ENCODE measurements around the gene KIAA1755. TPM values are rescaled to one million over a fixed set of nuclear protein-coding genes. Genes with fewer than 3 reads are reported as not detected.

KIAA1755 gene
- polyA plus RNA-seq, 1 of the 3 experiments (the other 2 are of a cell fraction) = 0.54 TPM

- H3K4me3 ChIP-seq (ENCODE audit: low read depth in 2 of 2, low read length in 1 of 2) = no peak overlapping the region
- no peak overlapping the region for H3K4me2 ChIP-seq
- H3K36me3 ChIP-seq (replicated peaks in 1 of 2; ENCODE audit: control insufficient read depth in 1 of 2, insufficient read depth in 2 of 2, low read length in 1 of 2) = no peaks in the 10 kb centered on the region
- H3K4me1 ChIP-seq (ENCODE audit: control insufficient read depth in 1 of 2, insufficient read depth in 2 of 2, low read depth in 1 of 2, low read length in 1 of 2) = peaks cover 0 to 5% of the 10 kb centered on the region in 2 experiments; a peak in 1 of 4 replicates
- CTCF ChIA-PET = interaction anchor here (0.8 to 16.4 kb wide), 5 partner anchors 9 to 125 kb away, joined by 3 to 148 read pairs (median 4); no protein-coding TSS in a partner anchor
- DNase-seq = no peak
- no peaks in the 10 kb centered on the region for H4K20me1 ChIP-seq (ENCODE audit: insufficient read depth)
- no peak overlapping the region for H3K27ac ChIP-seq (ENCODE audit: low read depth in 2 of 2, low read length in 1 of 2)
- H3K9ac ChIP-seq = no peak overlapping the region
- no peak for TF ChIP-seq USF2 (IDR thresholded peaks at IDR 0.05; ENCODE audit: borderline replicate concordance, low read depth, low read length)
- TF ChIP-seq, protein P1, sequence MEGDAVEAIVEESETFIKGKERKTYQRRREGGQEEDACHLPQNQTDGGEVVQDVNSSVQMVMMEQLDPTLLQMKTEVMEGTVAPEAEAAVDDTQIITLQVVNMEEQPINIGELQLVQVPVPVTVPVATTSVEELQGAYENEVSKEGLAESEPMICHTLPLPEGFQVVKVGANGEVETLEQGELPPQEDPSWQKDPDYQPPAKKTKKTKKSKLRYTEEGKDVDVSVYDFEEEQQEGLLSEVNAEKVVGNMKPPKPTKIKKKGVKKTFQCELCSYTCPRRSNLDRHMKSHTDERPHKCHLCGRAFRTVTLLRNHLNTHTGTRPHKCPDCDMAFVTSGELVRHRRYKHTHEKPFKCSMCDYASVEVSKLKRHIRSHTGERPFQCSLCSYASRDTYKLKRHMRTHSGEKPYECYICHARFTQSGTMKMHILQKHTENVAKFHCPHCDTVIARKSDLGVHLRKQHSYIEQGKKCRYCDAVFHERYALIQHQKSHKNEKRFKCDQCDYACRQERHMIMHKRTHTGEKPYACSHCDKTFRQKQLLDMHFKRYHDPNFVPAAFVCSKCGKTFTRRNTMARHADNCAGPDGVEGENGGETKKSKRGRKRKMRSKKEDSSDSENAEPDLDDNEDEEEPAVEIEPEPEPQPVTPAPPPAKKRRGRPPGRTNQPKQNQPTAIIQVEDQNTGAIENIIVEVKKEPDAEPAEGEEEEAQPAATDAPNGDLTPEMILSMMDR (IDR thresholded peaks at IDR 0.05) = no peak
- TF ChIP-seq TCF12 (IDR thresholded peaks at IDR 0.05) = no peak
- no peak for TF ChIP-seq EZH2phosphoT487 (IDR thresholded peaks at IDR 0.05; ENCODE audit: borderline replicate concordance, low read depth)
- no peak for TF ChIP-seq MXI1 (IDR thresholded peaks at IDR 0.05; ENCODE audit: low read depth, low read length)
- TF ChIP-seq JUND (IDR thresholded peaks at IDR 0.05) = no peak
- TF ChIP-seq NRF1 (IDR thresholded peaks at IDR 0.05; ENCODE audit: low read depth, low read length) = no peak
- TF ChIP-seq TAF1 (IDR thresholded peaks at IDR 0.05; ENCODE audit: borderline replicate concordance, low read depth, low read length) = no peak
- TF ChIP-seq, protein P2, sequence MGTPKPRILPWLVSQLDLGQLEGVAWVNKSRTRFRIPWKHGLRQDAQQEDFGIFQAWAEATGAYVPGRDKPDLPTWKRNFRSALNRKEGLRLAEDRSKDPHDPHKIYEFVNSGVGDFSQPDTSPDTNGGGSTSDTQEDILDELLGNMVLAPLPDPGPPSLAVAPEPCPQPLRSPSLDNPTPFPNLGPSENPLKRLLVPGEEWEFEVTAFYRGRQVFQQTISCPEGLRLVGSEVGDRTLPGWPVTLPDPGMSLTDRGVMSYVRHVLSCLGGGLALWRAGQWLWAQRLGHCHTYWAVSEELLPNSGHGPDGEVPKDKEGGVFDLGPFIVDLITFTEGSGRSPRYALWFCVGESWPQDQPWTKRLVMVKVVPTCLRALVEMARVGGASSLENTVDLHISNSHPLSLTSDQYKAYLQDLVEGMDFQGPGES (IDR thresholded peaks at IDR 0.05; ENCODE audit: low read depth, low read length) = no peak
- TF ChIP-seq, protein P3, sequence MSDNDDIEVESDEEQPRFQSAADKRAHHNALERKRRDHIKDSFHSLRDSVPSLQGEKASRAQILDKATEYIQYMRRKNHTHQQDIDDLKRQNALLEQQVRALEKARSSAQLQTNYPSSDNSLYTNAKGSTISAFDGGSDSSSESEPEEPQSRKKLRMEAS (IDR thresholded peaks at IDR 0.05; ENCODE audit: low read depth) = no peak
- TF ChIP-seq POLR2AphosphoS5 (IDR thresholded peaks at IDR 0.05; ENCODE audit: low read depth, low read length) = no peak
- TF ChIP-seq GATA2 (CRISPR knock-in tag; IDR thresholded peaks at IDR 0.05) = no peak
- H3K27me3 ChIP-seq (ENCODE audit: insufficient read depth) = no peaks in the 10 kb centered on the region
- H3K9me3 ChIP-seq = no peaks in the 10 kb centered on the region
- WGBS (ENCODE audit: low lambda C conversion rate) = 94% methylated on average over 8 of the region's 8 CpGs
- no peaks in the 10 kb centered on the region for H3K9me2 ChIP-seq
- H3F3A ChIP-seq (replicated peaks; ENCODE audit: insufficient read depth) = peaks cover 6% of the 10 kb centered on the region
- H3K79me2 ChIP-seq (ENCODE audit: insufficient read depth) = no peaks in the 10 kb centered on the region
- POLR2A ChIA-PET = no interaction called here
- no peak overlapping the region for H2AFZ ChIP-seq (ENCODE audit: low read depth)
These were observed 62.2 kb downstream of the KIAA1755 start for GRCh38 chr20:38198238-38198861.

- H3K9me3 ChIP-seq = no peaks in the 10 kb centered on the region
- ChIA-PET POLR2A (no interaction called here), CTCF (interaction anchor here (0.8 to 16.4 kb wide), 5 partner anchors 9 to 124 kb away, joined by 3 to 148 read pairs (median 4); no protein-coding TSS in a partner anchor)
- WGBS (ENCODE audit: low lambda C conversion rate) = 91% methylated on average over 1 of the region's 1 CpG
- no peak overlapping the region for H3K27ac ChIP-seq (ENCODE audit: low read depth in 2 of 2, low read length in 1 of 2)
- no peak for DNase-seq
- no peak overlapping the region for H2AFZ ChIP-seq (ENCODE audit: low read depth)
- no peaks in the 10 kb centered on the region for H4K20me1 ChIP-seq (ENCODE audit: insufficient read depth)
- H3K4me1 ChIP-seq (ENCODE audit: control insufficient read depth in 1 of 2, insufficient read depth in 2 of 2, low read depth in 1 of 2, low read length in 1 of 2) = peaks cover 0 to 5% of the 10 kb centered on the region in 2 experiments; a peak in 1 of 4 replicates
- no peak overlapping the region for H3K4me3 ChIP-seq (ENCODE audit: low read depth in 2 of 2, low read length in 1 of 2)
- no peak overlapping the region for H3K4me2 ChIP-seq
- H3K9ac ChIP-seq = no peak overlapping the region
- H3K36me3 ChIP-seq (replicated peaks in 1 of 2; ENCODE audit: control insufficient read depth in 1 of 2, insufficient read depth in 2 of 2, low read length in 1 of 2) = no peaks in the 10 kb centered on the region
- H3K79me2 ChIP-seq (ENCODE audit: insufficient read depth) = no peaks in the 10 kb centered on the region
- H3F3A ChIP-seq (replicated peaks; ENCODE audit: insufficient read depth) = peaks cover 6% of the 10 kb centered on the region
- H3K9me2 ChIP-seq = no peaks in the 10 kb centered on the region
- no peaks in the 10 kb centered on the region for H3K27me3 ChIP-seq (ENCODE audit: insufficient read depth)
- TF ChIP-seq CHD2 (IDR thresholded peaks at IDR 0.05; ENCODE audit: low read length, partially characterized antibody) (no peak), TEAD4 (IDR thresholded peaks at IDR 0.05; ENCODE audit: borderline replicate concordance, insufficient read depth) (no peak), JUND (IDR thresholded peaks at IDR 0.05) (no peak), PBX3 (IDR thresholded peaks at IDR 0.05) (no peak), REST (IDR thresholded peaks at IDR 0.05; ENCODE audit: low read depth, low read length) (no peak)
These were observed 62.9 kb downstream of the KIAA1755 start for GRCh38 chr20:38197619-38198018.

Measured in SK-N-SH (cell line).